LNCAP (cell line): ENCODE data around the gene ZNF426.

Experiments used
- TF ChIP-seq, protein P1 (sequence below): fragments of 450-650 bp; IDR thresholded peaks from 2 replicates; pipeline ENCODE4 v1.5.1; 2017; ENCODE audit warnings: mild to moderate bottlenecking

The ZNF426 gene

DNA sequence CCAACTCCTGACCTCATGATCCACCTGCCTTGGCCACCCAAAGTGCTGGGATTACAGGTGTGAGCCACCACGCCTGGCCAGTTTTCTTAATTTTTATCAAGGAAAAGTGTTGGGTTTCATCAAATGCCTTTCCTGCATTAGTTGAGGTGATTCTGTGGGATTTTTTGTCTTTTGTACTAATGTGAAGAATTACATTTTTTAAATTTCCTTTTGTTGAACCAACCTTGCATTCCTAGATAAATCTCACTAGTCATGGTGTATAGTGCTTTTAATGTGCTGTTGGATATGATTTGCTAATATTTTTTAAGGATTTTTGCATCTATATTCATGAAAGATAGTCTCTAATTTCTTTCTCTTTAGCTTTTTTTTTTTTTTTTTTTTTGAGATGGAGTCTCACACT, 37.6 kb downstream of the ZNF426 start:
- TF ChIP-seq, protein P1, sequence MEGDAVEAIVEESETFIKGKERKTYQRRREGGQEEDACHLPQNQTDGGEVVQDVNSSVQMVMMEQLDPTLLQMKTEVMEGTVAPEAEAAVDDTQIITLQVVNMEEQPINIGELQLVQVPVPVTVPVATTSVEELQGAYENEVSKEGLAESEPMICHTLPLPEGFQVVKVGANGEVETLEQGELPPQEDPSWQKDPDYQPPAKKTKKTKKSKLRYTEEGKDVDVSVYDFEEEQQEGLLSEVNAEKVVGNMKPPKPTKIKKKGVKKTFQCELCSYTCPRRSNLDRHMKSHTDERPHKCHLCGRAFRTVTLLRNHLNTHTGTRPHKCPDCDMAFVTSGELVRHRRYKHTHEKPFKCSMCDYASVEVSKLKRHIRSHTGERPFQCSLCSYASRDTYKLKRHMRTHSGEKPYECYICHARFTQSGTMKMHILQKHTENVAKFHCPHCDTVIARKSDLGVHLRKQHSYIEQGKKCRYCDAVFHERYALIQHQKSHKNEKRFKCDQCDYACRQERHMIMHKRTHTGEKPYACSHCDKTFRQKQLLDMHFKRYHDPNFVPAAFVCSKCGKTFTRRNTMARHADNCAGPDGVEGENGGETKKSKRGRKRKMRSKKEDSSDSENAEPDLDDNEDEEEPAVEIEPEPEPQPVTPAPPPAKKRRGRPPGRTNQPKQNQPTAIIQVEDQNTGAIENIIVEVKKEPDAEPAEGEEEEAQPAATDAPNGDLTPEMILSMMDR: no peak

DNA sequence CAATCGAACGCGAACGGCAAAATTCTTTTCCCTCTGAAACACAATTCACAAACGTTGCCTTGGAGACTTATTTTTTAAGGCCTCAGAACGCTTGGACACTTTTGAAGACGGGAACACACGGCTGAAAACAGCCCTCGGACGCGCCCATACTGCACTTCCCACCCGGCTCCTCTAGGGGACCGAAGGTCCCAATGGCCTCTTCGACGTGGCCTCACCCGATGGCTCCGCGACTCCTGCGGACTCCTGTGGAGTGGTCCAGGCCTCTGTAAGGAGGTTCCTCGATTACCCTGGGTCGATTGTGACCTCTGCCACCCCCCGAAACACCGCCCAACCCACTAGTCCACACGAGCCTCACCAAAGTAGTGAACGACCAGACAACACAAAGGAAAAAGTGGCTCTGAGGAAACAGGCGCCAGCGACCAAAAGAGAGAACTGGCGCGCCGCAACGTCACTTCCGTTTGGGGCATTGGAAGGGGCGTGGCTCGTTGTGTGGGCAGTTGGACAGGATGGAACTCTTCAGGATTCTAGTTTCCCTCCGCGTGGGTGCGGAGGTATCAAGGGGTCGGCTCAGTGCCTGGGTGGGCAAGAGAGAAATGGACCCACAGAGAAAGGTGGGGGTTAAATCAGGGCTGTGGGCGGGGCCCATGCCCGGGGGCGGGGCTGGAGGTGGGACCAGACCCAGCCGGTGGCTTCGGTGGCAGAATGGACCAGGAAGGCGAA, 40.1 kb downstream of the ZNF426 start, which contains the start of gene ZNF560:
ZNF560 (minus strand) TSS at position 434 of the 720 bp plus-strand sequence. CDS start 23,303 bp downstream, outside the sequence.
- TF ChIP-seq, protein P1: no peak; the same call in 1 of the 2 replicates

DNA sequence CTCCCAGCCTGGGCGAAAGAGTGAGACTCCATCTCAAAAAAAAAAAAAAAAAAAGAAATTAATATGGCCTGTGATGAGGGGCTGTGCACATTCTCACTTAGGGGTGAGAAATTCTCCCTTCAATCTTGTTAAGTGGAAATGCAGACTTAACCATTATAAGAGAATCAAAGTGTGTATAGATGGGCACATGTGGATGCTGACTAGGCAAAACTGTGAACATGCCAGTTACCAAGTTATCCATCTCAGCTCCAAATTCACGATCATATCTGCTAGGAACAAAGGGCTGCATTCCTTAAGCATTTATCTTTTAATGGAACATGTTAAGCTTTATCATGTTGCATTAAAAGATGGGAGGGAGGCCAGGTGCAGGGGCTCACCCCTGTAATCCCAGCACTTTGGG, 44.3 kb downstream of the ZNF426 start:
- TF ChIP-seq, protein P1: no peak

DNA sequence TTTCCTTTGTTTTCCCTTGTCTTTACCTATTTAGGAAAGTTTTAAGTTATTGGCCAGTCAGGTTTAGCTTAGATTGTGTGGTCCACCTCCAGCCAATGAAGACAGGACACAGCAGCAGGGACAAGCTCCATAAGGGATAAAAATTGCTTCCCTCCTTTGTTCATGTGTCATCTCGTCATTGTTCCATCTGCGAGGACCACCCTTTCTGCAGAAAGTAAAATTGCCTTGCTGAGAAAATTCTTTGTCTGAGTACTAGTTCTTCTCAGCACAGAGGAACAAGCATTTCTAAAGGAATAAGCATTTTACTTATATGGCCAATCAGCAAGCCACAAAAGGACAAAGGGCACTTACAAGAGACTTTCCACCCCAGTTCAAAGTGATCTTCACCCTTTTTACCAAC, 51.4 kb downstream of the ZNF426 start:
- TF ChIP-seq, protein P1: no peak

DNA sequence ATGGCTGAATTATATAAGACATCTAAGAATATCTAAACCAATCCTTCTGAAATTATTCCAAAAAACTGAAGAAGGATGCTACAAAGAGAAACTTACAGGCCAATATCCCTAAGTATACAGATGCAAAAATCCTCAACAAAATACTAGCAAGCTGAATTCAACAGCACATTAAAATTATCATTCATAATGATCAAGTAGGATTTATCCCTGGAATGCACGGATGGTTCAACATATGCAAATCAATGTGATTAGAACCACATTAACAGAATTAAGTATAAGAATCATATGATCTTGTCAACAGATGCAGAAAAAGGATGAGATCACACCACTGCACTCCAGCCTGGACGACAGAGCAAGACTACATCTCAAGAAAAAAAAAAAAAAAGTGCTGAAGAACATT, 53.3 kb downstream of the ZNF426 start:
- TF ChIP-seq, protein P1: no peak

DNA sequence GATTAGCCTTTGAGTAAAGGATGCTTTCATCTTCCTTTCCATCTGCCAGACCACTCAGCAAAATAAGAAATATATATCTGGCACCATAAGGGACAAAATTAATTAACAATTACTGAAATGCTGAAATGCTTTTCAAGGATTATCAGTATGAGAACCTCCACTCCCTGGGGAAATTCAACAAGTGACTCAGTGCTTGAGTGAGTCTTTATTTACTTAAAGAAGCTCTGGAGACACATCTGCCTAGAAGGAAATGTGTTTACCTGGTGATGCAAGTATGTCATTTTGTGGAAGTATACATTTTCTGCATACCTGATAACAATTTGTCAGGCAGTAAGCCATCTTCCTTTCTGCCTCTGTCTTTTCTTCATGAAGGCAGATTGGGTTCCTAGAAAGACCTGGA, 63.5 kb downstream of the ZNF426 start:
- TF ChIP-seq, protein P1: no peak
